GM18526 (cell line): ENCODE results near the gene SLC38A7.

Experiments
- POLR2A ChIP-seq: IDR thresholded peaks from 3 replicates; pipeline ENCODE4 v1.6.1; 2011; ENCODE audit not compliant: insufficient read length; ENCODE audit errors: extremely low read depth

Gene SLC38A7

GRCh38 chr16:58684354-58685083 is at the start of gene SLC38A7:
Gene SLC38A7 (minus strand): TSS chr16:58684770. CDS start chr16:58680126, 4,644 bp downstream.
- TF ChIP-seq POLR2A = peak; percentile 32

- peak; percentile 81 for TF ChIP-seq POLR2A
These were observed 49.3 kb upstream of the SLC38A7 start, which contains the start of gene GOT2 for GRCh38 chr16:58733671-58734458. Gene GOT2 (minus strand): TSS chr16:58734316. CDS start chr16:58734228, 88 bp downstream.

GRCh38 chr16:58733248-58733670 is 48.7 kb upstream of the SLC38A7 start:
- no peak for TF ChIP-seq POLR2A

- TF ChIP-seq POLR2A = no peak
These were observed 48.1 kb upstream of the SLC38A7 start for GRCh38 chr16:58732545-58733247.

- no peak for TF ChIP-seq POLR2A
These were observed 46.3 kb upstream of the SLC38A7 start for GRCh38 chr16:58730724-58731370.

GRCh38 chr16:58727796-58728568 is 43.4 kb upstream of the SLC38A7 start:
- TF ChIP-seq POLR2A = no peak

- TF ChIP-seq POLR2A = no peak
These were observed 42.6 kb upstream of the SLC38A7 start for GRCh38 chr16:58727028-58727781.

GRCh38 chr16:58723109-58723508 is 38.5 kb upstream of the SLC38A7 start:
- TF ChIP-seq POLR2A = no peak

GRCh38 chr16:58717994-58718393 is 33.4 kb upstream of the SLC38A7 start:
- TF ChIP-seq POLR2A = no peak

- TF ChIP-seq POLR2A = no peak
These were observed 31.9 kb upstream of the SLC38A7 start for GRCh38 chr16:58716468-58716867.

- no peak for TF ChIP-seq POLR2A
These were observed 29.2 kb upstream of the SLC38A7 start for GRCh38 chr16:58713742-58714141.

GRCh38 chr16:58709333-58709732 is 24.8 kb upstream of the SLC38A7 start:
- no peak for TF ChIP-seq POLR2A

GRCh38 chr16:58699151-58699550 is 14.6 kb upstream of the SLC38A7 start:
- no peak for TF ChIP-seq POLR2A

GRCh38 chr16:58695368-58695767 is 10.8 kb upstream of the SLC38A7 start:
- TF ChIP-seq POLR2A = no peak
